ENCODE measurements around the gene SSTR3. TPM values are rescaled to one million over a fixed set of nuclear protein-coding genes. Genes with fewer than 3 reads are reported as not detected.
A peak's percentile ranks its signal among the peaks of the same experiment; 100 is the strongest.

SSTR3 gene
- total and polyA plus RNA-seq, 2 of the 4 experiments (the other 2 are of a cell fraction) = under 0.01 to 0.07 TPM

DNA sequence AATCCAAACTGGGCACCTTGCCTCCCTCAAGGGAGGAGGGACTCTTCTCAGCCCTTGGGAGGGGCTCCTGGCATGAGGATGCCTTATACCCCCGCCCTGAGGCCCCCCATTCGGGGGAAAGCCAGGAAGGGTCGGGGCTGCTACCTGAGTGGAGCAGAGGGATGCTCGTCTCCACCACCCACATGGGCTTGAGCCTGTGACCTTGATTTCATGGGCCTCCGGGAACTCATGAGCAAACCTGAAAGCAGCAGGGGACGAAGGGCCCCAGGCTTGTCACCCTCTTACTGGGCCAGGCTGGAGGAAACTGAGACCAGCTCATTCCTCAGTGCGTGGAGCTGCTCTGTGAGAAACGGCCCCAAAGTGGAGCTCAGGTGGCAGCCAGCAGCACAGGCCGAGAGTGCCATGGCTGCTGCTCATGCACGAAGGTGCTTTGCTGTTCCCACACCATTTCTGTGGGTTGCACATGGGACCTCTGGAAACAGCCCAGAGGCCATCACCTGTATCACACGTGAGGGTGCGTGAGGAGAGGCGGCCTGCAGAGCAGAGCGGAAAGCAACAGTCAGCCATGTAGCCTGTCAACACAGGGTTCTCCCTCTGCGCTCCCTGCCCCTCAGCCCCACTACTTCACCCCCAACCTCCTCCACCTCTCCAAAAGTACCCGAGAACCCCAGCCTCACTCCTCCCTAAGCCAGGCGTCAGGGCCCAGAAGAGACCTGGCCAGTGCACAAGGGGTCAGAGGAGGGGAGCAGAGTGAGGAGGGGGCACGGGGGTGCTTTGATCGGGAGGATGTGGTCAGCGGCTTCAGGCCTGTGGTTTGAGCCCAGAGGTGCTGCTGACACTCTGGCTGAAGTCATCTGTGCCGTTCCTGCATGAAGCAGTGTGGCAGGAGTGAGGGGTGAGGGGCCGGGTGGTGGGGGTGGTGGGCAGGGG lies 48.4 kb downstream of the SSTR3 start:
- no peak for DNase-seq
- no peak overlapping the region for H2BK15ac ChIP-seq (ENCODE audit: low read depth, low read length)
- TF ChIP-seq CHD1 (IDR thresholded peaks at IDR 0.05; ENCODE audit: low read depth, low read length) (no peak), CEBPB (IDR thresholded peaks at IDR 0.05; ENCODE audit: low read depth, low read length) (no peak), RCOR1 (IDR thresholded peaks at IDR 0.05; ENCODE audit: insufficient replicate concordance, low read length) (no peak), POLR2A (IDR thresholded peaks at IDR 0.05; ENCODE audit: low read depth, low read length) (no peak), RFX5 (IDR thresholded peaks at IDR 0.05; ENCODE audit: low read depth, low read length) (no peak), MAFK (IDR thresholded peaks at IDR 0.05; ENCODE audit: low read depth, low read length) (no peak), MXI1 (IDR thresholded peaks at IDR 0.05; ENCODE audit: borderline replicate concordance, low read depth, low read length) (no peak), ELK1 (IDR thresholded peaks at IDR 0.05; ENCODE audit: borderline replicate concordance, low read depth, low read length) (no peak), BHLHE40 (IDR thresholded peaks at IDR 0.05; ENCODE audit: low read depth, low read length) (no peak), NFE2L2 (IDR thresholded peaks at IDR 0.05; ENCODE audit: low read depth, low read length) (no peak), MAZ (IDR thresholded peaks at IDR 0.05; ENCODE audit: borderline replicate concordance, low read depth, low read length) (no peak), RAD21 (IDR thresholded peaks at IDR 0.05; ENCODE audit: low read length) (no peak)
- TF ChIP-seq, protein P1, sequence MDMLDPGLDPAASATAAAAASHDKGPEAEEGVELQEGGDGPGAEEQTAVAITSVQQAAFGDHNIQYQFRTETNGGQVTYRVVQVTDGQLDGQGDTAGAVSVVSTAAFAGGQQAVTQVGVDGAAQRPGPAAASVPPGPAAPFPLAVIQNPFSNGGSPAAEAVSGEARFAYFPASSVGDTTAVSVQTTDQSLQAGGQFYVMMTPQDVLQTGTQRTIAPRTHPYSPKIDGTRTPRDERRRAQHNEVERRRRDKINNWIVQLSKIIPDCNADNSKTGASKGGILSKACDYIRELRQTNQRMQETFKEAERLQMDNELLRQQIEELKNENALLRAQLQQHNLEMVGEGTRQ (IDR thresholded peaks at IDR 0.05; ENCODE audit: low read depth, low read length) = no peak
- no peak overlapping the region for H3K9ac ChIP-seq (ENCODE audit: low read depth, low read length)
- H2BK120ac ChIP-seq (ENCODE audit: low read depth, low read length) = no peak overlapping the region
- in situ Hi-C loops (cut with MboI; ENCODE audit: low sequenced_read_pairs) (loop anchor here (5.0 kb wide), 1 partner anchor 33 kb away; no protein-coding TSS in a partner anchor), dilution Hi-C loops (cut with HindIII; ENCODE audit: low sequenced_read_pairs, unreplicated experiment) (no loop called here), intact Hi-C loops (cut with micrococcal nuclease) (no loop called here)
- no peaks in the 10 kb centered on the region for H3K36me3 ChIP-seq (ENCODE audit: control insufficient read depth, insufficient read depth, low read length)
- H4K5ac ChIP-seq (ENCODE audit: low read depth, low read length) = no peak overlapping the region
- no peak overlapping the region for H2BK20ac ChIP-seq (ENCODE audit: low read depth, low read length)
- H3K4ac ChIP-seq (ENCODE audit: low read depth, low read length) = no peak overlapping the region
- H2AK9ac ChIP-seq (replicated peaks; ENCODE audit: low read depth, low read length, poor library complexity) = no peak overlapping the region
- H3K14ac ChIP-seq (replicated peaks; ENCODE audit: low read depth, low read length) = no peak overlapping the region
- no peak overlapping the region for H4K91ac ChIP-seq (ENCODE audit: insufficient read depth, low read depth, low read length)
- H3K79me1 ChIP-seq (ENCODE audit: low read depth in 1 of 2, low read length in 2 of 2) = no peaks in the 10 kb centered on the region
- H4K8ac ChIP-seq (ENCODE audit: low read depth in 2 of 2, low read length in 2 of 2) = no peak overlapping the region
- ChIA-PET CTCF (no interaction called here), POLR2A (ENCODE audit: unreplicated experiment) (no interaction called here)
- peaks cover 6% of the 10 kb centered on the region; the same call in 1 of the 2 replicates for H3K9me3 ChIP-seq (ENCODE audit: control insufficient read depth, insufficient read depth, low read length)
- no peaks in the 10 kb centered on the region; the same call in 1 of the 2 replicates for H3K4me1 ChIP-seq (ENCODE audit: control insufficient read depth, insufficient read depth, low read length)
- H3K23ac ChIP-seq (ENCODE audit: low read depth, low read length) = no peak overlapping the region
- H3K4me3 ChIP-seq (ENCODE audit: insufficient read depth, low read depth, low read length) = no peak overlapping the region
- no peaks in the 10 kb centered on the region for H4K20me1 ChIP-seq (ENCODE audit: insufficient read depth, low read length)
- no peak overlapping the region for H3K18ac ChIP-seq (ENCODE audit: low read depth, low read length)
- no peak overlapping the region for H2AK5ac ChIP-seq (ENCODE audit: low read depth, low read length)
- no peak overlapping the region for H3K4me2 ChIP-seq (ENCODE audit: low read depth, low read length)
- ATAC-seq (ENCODE audit: low read depth) = no peak
- no peak overlapping the region for H2BK5ac ChIP-seq (ENCODE audit: low read depth, low read length, poor library complexity, severe bottlenecking)
- WGBS, 2 experiments (ENCODE audit: extremely low coverage in 2 of 2, insufficient read length in 1 of 2) = 71% methylated on average over 8 of the region's 22 CpGs; no CpG with 5 or more reads in 1 of the 2 experiments
- H3K27me3 ChIP-seq (ENCODE audit: control insufficient read depth, insufficient read depth, low read length) = peaks cover 24% of the 10 kb centered on the region
- peak overlapping the region; percentile 14 for H2AFZ ChIP-seq (replicated peaks; ENCODE audit: low read length, poor library complexity)
- H3K9me1 ChIP-seq (ENCODE audit: insufficient read depth, low read length) = no peaks in the 10 kb centered on the region
- H3K27ac ChIP-seq (ENCODE audit: insufficient read depth, low read length) = no peak overlapping the region
- BruUV-seq (replicated peaks) = no TSS peak
- no peak overlapping the region for H3K56ac ChIP-seq (ENCODE audit: extremely low read depth, insufficient read depth, low read length)
